ENCODE results near the gene TSPAN15.
"Not testable (repeated sequence)": the region's sequence is repeated elsewhere in the genome, so short reads cannot be mapped to it uniquely, and the experiment has no call there.

The TSPAN15 gene

DNA sequence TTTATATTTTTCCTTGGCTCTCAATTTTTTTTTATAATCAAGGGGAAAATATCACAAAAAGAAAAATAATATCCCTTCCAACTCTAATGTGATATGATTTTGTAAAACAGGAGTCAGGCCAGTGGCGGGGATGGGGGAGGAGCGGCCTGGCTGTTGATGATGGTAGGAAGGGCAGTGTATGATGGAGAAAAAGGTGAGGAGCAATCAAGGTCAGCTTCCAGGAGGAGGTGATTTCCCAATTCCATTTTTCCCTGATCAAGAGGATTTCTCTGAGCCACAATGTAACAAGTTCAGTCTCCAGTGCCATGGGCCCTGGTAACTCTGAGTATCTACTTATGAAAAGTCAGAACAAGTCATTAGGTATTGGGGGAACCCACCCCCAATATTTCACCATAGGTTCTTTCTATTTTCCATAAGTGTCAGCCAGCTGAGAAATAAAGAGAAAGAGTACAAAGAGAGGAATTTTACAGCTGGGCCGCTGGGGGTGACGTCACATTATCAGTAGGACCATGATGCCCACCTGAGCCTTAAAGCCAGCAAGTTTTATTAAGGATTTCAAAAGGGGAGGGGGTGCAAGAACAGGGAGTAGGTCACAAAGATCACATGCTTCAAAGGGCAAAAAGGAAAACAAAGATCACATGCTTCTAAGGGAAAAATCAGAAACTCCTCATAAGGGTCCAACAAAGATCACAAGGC lies 37.0 kb downstream of the TSPAN15 start:
- DNase-seq (ENCODE audit: low spot score): not testable (repeated sequence)

DNA sequence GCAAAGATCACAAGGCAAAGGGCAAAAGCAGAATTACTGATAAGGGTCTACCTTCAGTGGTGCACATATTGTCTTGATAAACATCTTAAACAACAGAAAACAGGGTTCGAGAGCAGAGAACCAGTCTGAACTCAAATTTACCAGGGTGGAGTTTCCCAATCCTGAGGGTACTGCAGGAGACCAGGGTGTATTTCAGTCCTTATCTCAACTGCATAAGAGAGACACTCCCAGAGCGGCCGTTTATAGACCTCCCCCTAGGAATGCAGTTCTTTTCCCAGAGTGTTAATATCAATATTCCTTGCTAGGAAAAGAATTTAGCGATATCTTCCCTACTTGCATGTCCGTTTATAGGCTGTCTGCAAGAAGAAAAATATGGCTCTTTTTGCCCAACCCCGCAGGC lies 37.6 kb downstream of the TSPAN15 start:
- not testable (repeated sequence) for DNase-seq (ENCODE audit: low spot score)

DNA sequence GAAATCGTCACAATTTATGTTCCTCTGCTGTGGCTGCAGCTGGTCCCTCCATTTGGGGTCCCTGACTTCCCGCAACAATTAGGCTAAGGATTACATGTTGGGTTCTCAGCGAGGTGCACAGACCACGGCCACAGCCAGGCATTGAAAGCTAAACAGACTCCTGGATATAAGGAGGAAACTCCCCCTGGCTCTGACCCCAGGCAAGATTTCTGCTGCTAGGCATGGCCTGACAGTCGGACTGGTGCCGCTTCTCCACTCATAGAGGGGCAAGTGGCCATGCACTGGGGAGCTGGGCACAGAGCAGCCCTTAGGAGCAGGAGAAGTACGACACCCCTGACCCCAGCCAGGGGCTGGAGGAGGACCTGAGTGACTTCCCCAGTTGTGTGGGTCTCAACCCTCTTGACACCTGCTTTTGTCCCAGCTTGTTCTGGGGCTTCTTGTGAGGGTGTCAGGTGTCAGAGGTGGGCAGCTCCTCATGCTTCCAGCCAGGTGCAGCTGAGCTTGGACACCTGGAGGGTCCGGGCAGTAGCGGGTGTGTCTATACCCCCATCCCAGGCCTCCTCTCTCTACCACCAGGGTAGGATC lies 38.3 kb downstream of the TSPAN15 start:
- DNase-seq (ENCODE audit: low spot score): no peak

DNA sequence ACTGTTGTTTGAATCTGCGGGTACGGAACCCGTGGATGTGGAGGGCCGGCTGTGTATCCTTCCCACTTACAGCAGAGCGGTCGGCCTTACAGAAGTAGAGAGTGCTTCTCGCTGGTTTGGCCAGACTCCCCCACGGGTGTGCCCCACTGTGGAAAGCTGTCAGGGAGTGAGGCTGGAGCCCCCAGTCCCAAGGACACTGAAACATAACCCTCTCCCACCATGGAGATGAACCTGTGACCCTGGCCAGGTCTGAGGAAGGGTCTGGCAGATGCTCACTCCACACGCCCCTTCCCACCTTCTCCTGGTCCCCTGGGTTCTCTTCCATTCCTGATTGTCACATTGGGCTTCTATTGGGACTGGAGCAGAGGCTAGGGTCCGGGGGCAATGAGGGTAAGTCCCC lies 39.6 kb downstream of the TSPAN15 start:
- no peak for DNase-seq (ENCODE audit: low spot score)

DNA sequence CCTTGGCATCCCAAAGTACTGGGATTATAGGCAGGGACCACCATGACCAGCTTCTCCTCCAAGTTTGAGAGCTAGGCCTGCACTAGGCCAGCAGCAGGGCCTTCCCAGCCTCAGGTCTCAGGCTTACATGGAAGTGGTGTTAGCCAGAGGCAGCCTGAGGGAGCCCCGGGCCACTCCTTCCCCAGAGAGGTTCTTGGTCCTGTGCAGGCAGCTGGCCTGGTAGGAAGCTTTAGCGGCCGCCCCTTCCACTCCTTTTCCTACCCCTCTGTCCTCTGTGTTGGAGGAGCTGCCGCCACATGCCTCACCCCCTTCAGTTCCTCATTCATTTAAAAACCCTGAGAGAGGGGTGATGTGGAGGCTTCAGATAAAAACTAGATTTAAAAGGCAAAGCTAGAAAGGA lies 40.3 kb downstream of the TSPAN15 start:
- no peak for DNase-seq (ENCODE audit: low spot score)

DNA sequence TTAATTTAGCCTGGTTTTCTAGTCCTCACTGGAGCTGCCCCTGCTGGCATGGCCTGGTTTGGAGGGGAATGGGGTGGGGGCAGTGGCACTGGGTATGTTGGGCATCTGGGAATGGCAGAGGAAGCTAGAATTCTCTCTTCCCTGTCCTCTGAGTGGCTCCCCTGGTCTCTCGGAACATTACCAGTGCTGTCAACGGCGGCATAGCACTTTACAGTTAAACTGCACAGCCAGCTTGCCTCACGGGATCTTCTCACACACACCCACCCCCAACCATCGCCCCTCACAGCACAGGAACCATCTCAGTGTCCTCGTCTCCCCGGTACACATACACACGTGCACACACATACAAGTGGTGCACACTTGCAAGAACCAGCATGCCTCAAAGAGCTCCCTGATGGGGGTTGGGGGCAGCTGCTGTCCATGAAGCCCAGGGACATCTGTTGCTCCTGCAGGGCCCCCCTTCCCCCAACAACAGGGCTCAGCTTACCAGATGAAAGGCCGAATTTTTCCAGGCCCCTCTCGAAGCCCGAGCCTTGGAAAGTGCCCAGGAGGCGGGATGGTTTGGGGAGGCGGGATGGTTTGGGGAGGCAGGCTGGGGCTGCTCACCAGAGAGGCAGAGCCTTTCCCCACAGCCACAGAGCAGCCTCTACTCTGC lies 41.0 kb downstream of the TSPAN15 start:
- peak; percentile 83 for DNase-seq (ENCODE audit: low spot score)

DNA sequence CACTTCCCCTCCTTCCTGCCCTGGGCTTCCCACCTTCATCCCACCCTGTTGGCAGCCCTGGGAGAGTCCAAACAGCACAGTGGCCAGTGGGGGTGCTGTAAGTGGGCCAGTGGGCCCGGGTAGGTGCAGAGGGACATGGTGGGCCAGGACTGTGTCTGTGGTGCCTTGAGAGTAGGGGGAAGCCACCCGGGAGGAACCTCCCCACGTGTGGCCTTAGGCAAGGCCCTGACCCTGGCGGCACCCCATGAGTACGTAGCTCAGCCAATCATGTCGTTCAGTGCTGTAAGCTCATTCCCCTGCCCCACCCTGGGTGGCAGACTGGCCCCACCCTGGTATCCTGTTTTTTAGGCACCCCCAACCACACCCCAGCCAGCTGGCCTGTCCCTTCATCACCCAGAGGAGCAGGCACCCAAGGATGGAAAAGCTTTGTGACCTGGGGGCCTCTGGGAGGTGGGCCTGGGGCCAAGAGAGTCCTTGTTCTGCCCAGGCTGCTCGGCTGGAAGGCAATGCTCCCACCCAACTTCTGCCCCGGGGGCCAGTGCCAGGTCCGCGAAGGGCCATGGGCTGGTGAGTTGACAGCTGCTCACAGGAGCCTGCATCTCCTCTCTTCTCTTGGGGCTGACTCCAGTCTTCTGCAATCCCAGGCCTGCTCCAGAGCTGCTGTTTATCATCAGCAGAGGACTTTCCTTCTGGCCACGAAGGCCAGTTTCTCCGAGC lies 41.6 kb downstream of the TSPAN15 start:
- DNase-seq (ENCODE audit: low spot score): no peak

DNA sequence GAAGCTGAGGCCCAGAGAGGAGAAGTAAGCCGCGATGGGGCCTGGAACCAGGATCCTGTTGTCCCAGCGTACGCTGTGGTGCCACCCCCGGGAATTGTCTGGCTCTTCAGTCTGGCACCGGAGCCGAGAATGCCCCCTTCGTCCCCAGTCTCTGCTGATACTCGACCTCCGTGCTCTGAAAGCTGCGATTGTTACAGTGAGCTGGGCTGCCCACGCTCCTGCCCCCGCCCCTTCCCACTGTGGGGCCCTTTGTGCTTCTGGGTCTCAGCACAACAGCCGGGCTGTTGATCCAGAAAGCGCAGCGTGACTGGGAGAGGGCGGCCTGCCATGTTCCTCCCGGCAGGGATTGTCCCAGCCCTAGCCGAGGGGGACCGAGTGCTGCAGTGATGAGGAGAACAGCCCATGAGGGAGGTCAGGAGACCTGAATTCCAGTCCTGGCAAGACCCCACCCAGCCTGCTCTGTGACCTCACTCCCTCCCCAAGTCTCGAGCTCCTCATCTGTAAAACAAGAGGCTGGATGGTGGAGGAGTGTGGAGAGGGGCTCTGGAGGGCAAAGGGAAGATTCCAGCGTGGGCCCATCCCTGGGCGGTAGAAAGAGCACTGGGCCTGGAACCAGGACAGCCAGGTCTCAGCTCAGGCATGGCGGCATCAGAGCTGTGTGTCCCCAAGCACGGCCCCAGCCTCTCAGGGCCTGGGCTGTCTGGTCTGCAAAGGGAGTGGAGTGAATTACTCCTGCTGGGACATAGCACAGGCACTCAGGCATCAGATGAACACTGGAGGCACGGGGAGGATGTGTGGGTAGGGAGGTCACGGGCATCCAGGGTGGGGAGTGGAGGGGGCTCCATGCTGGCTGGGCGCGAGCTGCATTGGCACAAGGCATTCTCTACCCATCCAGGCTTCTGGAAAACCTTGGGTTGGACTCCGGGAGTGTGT lies 43.6 kb downstream of the TSPAN15 start:
- peak; percentile 75 for DNase-seq (ENCODE audit: low spot score)

DNA sequence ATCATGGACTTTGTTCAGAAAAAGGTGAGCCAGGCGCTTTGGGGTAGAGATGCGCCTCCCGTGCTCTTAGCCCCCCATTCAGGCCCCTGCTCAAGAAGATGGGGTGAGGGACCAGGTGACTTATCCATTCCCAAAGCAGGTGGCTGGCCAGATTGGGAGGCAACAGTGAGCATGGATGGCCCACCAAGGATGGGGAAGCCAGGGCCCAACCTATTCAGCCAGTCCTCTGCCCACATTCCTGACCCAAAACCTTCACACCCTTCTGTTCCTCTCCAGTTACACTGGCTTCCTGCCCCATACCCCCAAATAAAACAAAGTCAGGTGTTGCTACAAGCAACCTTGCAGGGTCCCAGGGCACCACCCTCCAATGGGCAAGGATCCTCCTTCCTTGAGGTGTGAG lies 44.4 kb downstream of the TSPAN15 start:
- DNase-seq (ENCODE audit: low spot score): no peak

DNA sequence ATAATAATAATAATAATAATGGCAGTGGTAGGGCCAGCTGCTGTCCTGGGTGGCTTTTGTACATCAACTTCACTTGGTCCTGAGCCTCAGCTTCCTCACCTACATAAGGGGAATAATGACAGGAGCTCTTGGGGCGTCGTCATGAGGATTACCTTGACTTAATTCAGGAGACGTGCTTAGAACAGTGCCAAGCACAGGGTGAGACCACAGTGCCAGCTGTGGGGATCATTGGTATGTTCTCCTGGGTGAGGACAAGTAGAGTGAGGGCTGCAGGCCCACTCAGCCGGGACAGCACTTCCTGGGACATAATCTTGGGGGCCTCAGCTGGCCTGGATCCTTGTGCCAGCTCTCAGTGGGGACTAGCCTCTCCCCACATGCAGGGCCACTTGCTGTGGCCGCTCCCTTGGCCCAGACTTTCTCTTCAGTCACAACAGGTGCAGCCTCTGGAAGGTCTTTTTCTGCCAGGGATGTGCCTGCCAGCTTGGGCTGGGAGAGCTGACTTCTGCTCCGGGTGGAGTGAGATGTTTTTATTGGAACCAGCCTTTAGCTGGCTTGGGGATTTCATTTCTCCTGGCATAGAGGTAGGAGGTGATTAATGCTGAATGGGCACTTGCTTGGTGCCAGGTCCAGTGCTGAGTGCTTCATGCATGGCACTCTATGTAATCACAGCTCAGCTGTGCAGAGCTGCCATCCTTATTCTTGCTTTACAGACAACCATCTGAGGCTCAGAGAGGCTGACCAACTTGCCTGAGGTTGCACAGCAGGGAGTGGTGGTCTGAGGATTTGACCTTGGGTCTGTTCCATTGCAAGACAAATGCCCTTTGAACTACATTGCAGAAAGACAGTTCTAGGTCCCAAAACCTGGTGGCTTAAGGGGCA lies 45.3 kb downstream of the TSPAN15 start:
- DNase-seq (ENCODE audit: low spot score): peak; percentile 77

DNA sequence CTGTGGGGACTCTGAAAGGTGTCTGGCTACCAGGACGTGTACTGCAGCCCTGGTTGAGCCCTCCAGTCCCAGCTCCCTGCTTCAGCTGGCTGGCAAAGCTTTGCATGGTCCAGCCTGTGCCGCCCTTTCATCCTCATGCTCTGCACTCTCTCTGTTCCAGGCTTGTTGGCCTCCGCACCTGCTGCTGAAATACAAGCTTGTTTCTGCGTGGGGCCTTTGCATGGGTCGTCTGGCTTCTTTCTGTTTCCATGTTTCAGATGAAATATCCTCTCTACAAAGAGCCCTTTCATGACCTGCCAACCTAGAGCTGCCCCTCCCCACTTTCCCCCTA lies 45.9 kb downstream of the TSPAN15 start:
- no peak for DNase-seq (ENCODE audit: low spot score)

DNA sequence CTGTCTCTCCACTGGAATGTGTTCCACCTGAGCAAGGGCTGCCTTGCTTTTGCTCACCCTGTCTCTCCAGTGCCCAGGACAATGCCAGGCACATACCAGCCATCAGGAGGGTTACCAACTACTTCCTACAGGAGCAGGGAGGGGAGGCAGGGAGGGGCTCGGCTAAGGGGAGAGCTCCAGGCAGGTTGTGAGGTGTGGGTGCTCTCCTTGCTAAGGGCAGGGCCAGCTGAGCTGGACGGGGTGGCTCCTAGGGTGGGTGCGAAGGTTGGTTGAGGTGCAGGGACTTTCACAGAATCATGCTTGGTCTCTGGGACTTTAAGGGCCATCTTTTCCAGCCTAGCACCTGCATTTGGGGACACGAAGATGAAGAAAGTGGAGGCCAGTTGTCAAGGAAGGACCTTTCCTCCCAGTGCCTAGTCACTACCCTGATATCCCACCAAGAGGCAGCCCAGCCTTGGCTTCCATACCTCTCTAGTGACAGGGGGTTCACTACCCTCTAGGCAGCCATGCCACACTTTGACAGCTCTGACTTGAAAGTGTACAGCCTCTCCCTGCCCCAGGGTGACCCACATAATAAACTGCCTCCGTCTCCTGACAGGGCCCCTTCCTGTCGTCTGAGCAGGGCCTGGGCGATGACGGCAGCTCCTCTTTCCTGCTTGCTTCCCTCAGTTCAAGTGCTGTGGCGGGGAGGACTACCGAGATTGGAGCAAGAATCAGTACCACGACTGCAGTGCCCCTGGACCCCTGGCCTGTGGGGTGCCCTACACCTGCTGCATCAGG lies 46.5 kb downstream of the TSPAN15 start:
- DNase-seq (ENCODE audit: low spot score): peak; percentile 53

DNA sequence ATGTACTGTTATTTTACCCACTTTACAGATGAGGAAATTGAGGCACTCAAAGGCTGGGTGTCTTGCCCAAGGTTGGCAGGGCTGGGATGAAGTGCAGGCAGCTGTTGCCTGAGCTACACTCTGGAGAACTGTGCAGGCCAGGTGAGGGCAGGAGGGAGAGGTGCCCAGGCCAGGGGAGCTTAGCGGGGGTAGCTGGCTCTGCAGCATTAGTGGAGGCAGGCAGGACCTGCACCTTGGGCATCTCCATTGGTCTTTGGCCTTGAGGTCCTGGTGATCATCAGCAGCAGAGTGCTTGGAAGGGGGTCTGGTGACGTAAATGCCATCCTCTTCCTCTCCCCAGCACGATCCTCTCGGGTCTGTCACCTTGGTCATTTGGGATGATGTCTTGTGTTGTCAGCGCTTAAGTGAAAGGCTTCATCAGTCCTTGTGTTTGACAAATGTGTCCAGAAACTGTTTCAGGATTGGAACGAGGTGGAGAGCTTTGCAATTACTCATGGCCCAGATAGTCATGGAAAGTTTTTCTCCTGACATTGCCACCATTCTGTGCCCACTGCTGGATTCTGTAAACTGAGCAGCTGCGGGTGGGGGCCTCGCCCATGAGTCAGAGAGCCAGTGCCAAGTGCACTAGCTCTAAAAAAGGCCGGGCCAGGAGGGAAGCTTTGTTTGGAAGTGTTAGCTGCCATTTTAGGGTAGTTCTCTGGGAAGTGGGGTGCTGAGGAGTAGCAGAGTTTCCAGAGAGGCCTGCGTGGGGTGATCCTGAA lies 47.6 kb downstream of the TSPAN15 start:
- DNase-seq (ENCODE audit: low spot score): peak; percentile 53

DNA sequence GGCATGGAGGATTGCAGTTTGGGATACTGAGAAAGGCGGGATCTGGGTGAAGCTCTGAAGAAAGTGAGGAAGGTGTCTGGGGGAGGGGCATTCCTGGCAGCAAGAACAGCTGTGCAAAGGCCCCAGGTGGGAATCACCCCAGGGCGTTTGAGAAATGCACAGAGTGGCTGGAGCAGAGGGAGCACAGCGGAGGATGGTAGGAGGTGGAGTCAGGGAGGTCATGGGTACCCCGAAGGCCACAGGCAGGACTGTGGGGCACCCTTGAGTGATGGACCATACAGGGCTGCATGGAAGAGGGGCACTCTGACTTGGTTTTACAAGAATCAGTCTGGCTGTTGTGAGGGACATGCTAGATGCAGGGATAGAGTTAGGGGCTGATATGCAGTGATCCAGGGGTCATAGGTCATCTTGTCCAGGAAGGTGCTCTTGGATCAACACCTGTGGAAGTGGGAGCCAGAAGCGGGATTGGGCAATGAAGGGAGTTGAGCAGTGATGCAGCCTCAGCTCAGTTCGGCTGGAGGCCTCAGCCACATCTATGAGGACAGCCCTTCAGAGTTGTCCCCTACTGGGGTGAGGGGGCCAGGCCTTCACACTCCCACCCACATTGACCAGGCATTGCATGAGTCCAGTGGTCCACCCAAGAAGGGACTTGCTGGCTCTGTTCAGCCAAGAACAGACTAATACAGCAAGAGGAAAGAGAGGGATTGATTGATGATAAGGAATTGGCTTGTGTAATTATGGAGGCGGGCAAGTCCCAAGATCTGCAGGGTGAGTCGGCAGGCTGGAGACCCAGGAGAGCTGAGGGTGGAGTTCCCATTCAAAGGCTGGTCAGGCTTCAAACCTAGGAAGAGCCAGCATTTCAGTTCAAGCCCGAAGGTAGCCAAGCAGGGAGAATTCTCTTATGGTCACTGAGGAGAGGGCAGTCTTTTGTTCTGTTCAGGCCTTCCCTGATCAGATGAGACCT lies 48.7 kb downstream of the TSPAN15 start:
- DNase-seq (ENCODE audit: low spot score): peak; percentile 44

DNA sequence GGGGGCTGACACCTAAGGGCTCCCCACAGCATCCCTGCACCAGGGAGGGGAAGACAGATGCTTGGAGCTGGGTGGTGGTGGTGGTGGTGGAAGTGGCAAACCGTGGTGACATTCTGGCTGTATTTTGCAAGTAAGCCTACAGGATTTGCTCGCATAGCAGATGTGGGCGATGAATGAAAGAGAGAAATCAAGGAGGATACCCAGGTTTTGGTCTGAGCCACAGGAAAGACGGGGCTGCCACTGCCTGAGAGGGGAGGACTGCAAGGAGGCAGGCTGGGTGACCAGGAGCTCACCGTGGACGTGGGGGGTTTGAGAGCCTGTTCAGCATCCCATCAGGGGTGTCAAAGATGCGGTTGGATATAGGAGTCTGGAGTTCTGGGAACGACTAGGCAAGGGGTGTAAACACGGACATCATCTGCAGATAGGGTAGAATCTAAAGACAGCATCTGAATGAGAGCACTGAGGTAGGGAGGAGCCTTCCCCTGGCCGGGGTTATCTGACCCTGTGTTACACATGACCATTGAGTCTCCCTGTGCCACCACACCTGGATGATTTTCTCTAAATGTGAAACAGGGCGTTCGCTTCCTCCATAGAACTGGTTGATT lies 49.7 kb downstream of the TSPAN15 start:
- DNase-seq (ENCODE audit: low spot score): peak; percentile 42

DNA sequence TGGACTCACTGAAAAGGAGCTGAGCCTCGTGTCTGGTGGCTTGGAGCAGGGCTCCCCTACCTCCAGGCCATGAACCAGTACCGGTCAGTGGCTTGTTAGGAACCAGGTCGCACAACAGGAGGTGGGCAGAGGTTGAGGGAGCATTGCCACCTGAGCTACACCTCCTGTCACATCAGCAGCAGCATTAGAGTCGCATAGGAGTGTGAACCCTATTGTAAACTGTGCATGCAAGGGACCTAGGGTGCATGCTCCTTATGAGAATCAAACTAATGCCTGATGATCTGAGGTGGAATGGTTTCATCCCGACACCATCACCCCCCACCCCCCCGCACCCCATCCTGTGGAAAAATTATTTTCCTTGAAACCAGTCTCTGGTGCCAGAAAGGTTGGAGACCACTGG lies 50.4 kb downstream of the TSPAN15 start:
- peak; percentile 26 for DNase-seq (ENCODE audit: low spot score)

DNA sequence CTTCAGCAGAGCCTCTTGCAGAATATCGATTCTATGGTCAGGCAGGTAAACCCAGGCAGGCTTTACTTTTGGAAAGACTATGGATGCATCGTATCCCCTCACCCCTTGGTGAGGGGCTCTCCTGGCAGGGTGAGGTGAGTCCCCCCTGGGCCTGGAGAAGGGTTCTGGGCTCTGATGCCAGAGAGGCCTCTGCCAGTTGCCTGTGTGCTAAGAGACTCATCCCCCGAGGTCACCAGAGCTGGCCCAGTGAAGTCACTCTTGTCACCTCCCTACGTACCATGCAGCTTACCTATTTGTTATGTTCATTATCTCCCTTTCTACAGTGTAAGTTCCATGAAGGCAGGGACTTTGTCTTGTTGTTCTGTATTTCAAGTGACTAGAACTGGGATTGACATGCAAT lies 51.3 kb downstream of the TSPAN15 start:
- no peak for DNase-seq (ENCODE audit: low spot score)

Measured in left forelimb (tissue), 1 donor.